HepG2 (cell line): Measurements from ENCODE around the gene ASB16. TPM values are rescaled to one million over a fixed set of nuclear protein-coding genes. Genes with fewer than 3 reads are reported as not detected.

Experiments
- AHDC1 ChIP-seq: sonication (generic); formaldehyde crosslinking; IDR thresholded peaks from 2 replicates; pipeline ENCODE4 v1.5.1; 2020; ENCODE audit warnings: mild to moderate bottlenecking, missing genetic modification reagents, borderline replicate concordance
- BCL3 ChIP-seq: sonication (generic); formaldehyde crosslinking; IDR thresholded peaks from 2 replicates; pipeline ENCODE4 v1.5.1; 2020; ENCODE audit warnings: mild to moderate bottlenecking, missing genetic modification reagents, moderate library complexity
- FOXO1 ChIP-seq: sonication (generic); formaldehyde crosslinking; IDR thresholded peaks from 2 replicates; pipeline ENCODE4 v1.4.0; 2020; ENCODE audit warnings: missing genetic modification reagents
- GTF3A ChIP-seq: sonication (generic); formaldehyde crosslinking; conservative IDR thresholded peaks from 2 replicates; pipeline ENCODE4 v1.4.0; 2020; ENCODE audit warnings: mild to moderate bottlenecking, missing genetic modification reagents
- HMG20A ChIP-seq: IDR thresholded peaks from 2 replicates; pipeline ENCODE4 v1.6.1; 2016; ENCODE audit warnings: borderline replicate concordance
- HOXA7 ChIP-seq: sonication (generic); formaldehyde crosslinking; IDR thresholded peaks from 2 replicates; pipeline ENCODE4 v1.8.1; 2022; ENCODE audit warnings: mild to moderate bottlenecking, missing genetic modification reagents, moderate library complexity
- IRX3 ChIP-seq: sonication (generic); formaldehyde crosslinking; IDR thresholded peaks from 2 replicates; pipeline ENCODE4 v1.8.1; 2023; ENCODE audit warnings: mild to moderate bottlenecking, low read depth, missing genetic modification reagents, borderline replicate concordance
- KIAA2018 ChIP-seq: sonication (generic); formaldehyde crosslinking; IDR thresholded peaks from 2 replicates; pipeline ENCODE4 v1.5.0; 2020; ENCODE audit warnings: mild to moderate bottlenecking, missing genetic modification reagents, borderline replicate concordance
- NFKBIZ ChIP-seq: IDR thresholded peaks from 2 replicates; pipeline ENCODE4 v1.6.1; 2018; ENCODE audit warnings: missing genetic modification reagents, missing compliant biosample characterization
- NPAS2 ChIP-seq: sonication (generic); formaldehyde crosslinking; IDR thresholded peaks from 2 replicates; pipeline ENCODE4 v1.8.0; 2022; ENCODE audit warnings: mild to moderate bottlenecking, missing genetic modification reagents, borderline replicate concordance
- POLR2G ChIP-seq: fragments of 200-400 bp; formaldehyde crosslinking; IDR thresholded peaks from 2 replicates; pipeline ENCODE4 v1.6.1; 2018; ENCODE audit warnings: mild to moderate bottlenecking, low read depth, low read length, moderate library complexity
- ZMAT3 ChIP-seq: sonication (generic); formaldehyde crosslinking; conservative IDR thresholded peaks from 2 replicates; pipeline ENCODE4 v1.7.0; 2021; ENCODE audit warnings: missing genetic modification reagents
- ZNF709 ChIP-seq: sonication (generic); formaldehyde crosslinking; IDR thresholded peaks from 2 replicates; pipeline ENCODE4 v1.5.0; 2020; ENCODE audit warnings: mild to moderate bottlenecking, missing genetic modification reagents
- ZNF780A ChIP-seq: sonication (generic); formaldehyde crosslinking; IDR thresholded peaks from 2 replicates; pipeline ENCODE4 v1.8.0; 2022; ENCODE audit warnings: mild to moderate bottlenecking, missing genetic modification reagents, moderate library complexity
- polyA plus RNA-seq, 8 experiments: library from polyadenylated mRNA; depleted of rRNA in 3 of 8; stranded (reverse) in 7 of 8; unstranded in 1 of 8; fragments of >200 nt; fragmentation: Illumina TruSeq in 4 of 8; extraction: Trizol in 4 of 8; gene quantifications; 2 replicates each; pipeline versions ENCODE4 v1.2.1 to v1.2.3, GENCODE V29; 2011 to 2016; ENCODE audit warnings: low read depth in 4 of 8, missing spikeins in 1 of 8, mixed read lengths in 1 of 8; ENCODE audit not compliant: insufficient read depth in 1 of 8
- total RNA-seq, 5 experiments: library from RNA; depleted of rRNA; stranded (reverse); fragments of >200 nt; fragmentation: Illumina TruSeq; extraction: Trizol; gene quantifications; 2 replicates each; pipeline ENCODE4 v1.2.3, GENCODE V29; 2016; ENCODE audit warnings: low read depth in 1 of 5

The ASB16 gene
- total and polyA plus RNA-seq, 2 of the 13 experiments (the other 11 are each of a cell fraction or from before 2014, with no cell fraction given) = 0.07 TPM; not detected in 1

GRCh38 chr17:44218344-44219107, 48.0 kb downstream of the ASB16 start (continued):
- TF ChIP-seq ZNF709 (CRISPR knock-in tag) (no peak; the same call in 1 of the 2 replicates), HOXA7 (CRISPR knock-in tag) (no peak), ZNF780A (no peak), IRX3 (0 out of 2 replicates have a peak, but pooled peaks have one; percentile 56), FOXO1 (no peak), KIAA2018 (CRISPR knock-in tag) (no peak), BCL3 (0 out of 2 replicates have a peak, but pooled peaks have one; percentile 9), HMG20A (no peak), POLR2G (peak; percentile 45; the same call in 1 of the 2 replicates), GTF3A (CRISPR knock-in tag) (no peak), NFKBIZ (CRISPR knock-in tag) (no peak), NPAS2 (CRISPR knock-in tag) (no peak), AHDC1 (CRISPR knock-in tag) (no peak), ZMAT3 (no peak)
